ENCODE results near the gene KLHL29. TPM values are rescaled to one million over a fixed set of nuclear protein-coding genes. Genes with fewer than 3 reads are reported as not detected.

The KLHL29 gene
- total RNA-seq, 5 donors from 2014 or later (not counting 1 experiment from before 2014, with no cell fraction given), result 1.8 to 6.6 (median 2.5) TPM

GRCh38 chr2:23430263-23430662 lies 45.3 kb downstream of the KLHL29 start:
- H3K4me1 Mint-ChIP-seq, result peaks cover 0 to 7% (median 0%) of the 10 kb centered on the region in 3 donors
- H3K27ac Mint-ChIP-seq, result no peak overlapping the region
- H3K9me3 ChIP-seq, result no peaks in the 10 kb centered on the region
- no peak overlapping the region for H3K4me3 ChIP-seq (ENCODE audit: control insufficient read depth in 1 of 2, extremely low read depth in 1 of 2, low read length in 1 of 2)
- ATAC-seq (replicated peaks in 1 of 4) (no peak), DNase-seq (no peak)
- H3K36me3 ChIP-seq (ENCODE audit: control insufficient read depth in 2 of 2, extremely low read depth in 1 of 2, insufficient read depth in 1 of 2, low read length in 1 of 2), result no peaks in the 10 kb centered on the region
- H3K27me3 Mint-ChIP-seq, result peaks cover 6 to 7% of the 10 kb centered on the region in 2 donors
- no peak overlapping the region for H3K4me3 Mint-ChIP-seq
- no peaks in the 10 kb centered on the region for H3K4me1 ChIP-seq (ENCODE audit: control insufficient read depth in 1 of 2, extremely low read depth in 1 of 2, insufficient read depth in 2 of 2, low read length in 2 of 2)
- 100% methylated on average over 2 of the region's 2 CpGs for WGBS (ENCODE audit: insufficient coverage)
- H3K9me3 Mint-ChIP-seq, result no peaks in the 10 kb centered on the region
- H3K27ac ChIP-seq (ENCODE audit: low read length), result no peak overlapping the region
- H3K36me3 Mint-ChIP-seq, result no peaks in the 10 kb centered on the region
- POLR2A ChIA-PET, result no interaction called here
- H3K27me3 ChIP-seq (replicated peaks in 1 of 2; ENCODE audit: control insufficient read depth in 2 of 2, extremely low read depth in 1 of 2, insufficient read depth in 2 of 2, low read length in 1 of 2), result peaks cover 0 to 14% of the 10 kb centered on the region in 2 experiments
- CTCF ChIA-PET, result no interaction called here

DNA sequence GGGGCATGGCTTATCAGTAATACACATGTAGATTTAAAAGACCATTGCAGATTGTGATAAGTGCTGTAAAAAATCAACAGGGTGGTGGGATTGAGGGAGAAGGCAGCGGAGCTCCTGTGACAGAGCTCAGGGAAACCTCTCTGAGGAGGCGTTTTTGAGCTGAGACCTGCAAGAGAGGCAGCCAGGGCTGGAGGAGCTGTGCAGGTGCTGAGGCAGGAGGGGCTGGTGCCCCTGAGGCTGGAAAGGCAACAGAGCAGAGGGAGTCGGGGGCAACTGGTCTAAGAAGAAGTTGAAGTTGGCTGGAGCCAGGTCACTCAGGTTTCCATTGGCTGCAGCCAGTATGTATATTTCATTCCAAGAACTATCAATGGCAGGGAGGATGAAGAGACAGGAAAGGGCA lies 47.6 kb downstream of the KLHL29 start:
- Histone ChIP-seq H3K4me1 (ENCODE audit: control insufficient read depth in 1 of 2, extremely low read depth in 1 of 2, insufficient read depth in 2 of 2, low read length in 2 of 2) (peaks cover 3 to 4% of the 10 kb centered on the region in 2 experiments), H3K27me3 (replicated peaks in 1 of 2; ENCODE audit: control insufficient read depth in 2 of 2, extremely low read depth in 1 of 2, insufficient read depth in 2 of 2, low read length in 1 of 2) (peaks cover 0 to 17% of the 10 kb centered on the region in 2 experiments), H3K27ac (ENCODE audit: low read length) (no peak overlapping the region), H3K4me3 (ENCODE audit: control insufficient read depth in 1 of 2, extremely low read depth in 1 of 2, low read length in 1 of 2) (no peak overlapping the region), H3K9me3 (no peaks in the 10 kb centered on the region), H3K36me3 (ENCODE audit: control insufficient read depth in 2 of 2, extremely low read depth in 1 of 2, insufficient read depth in 1 of 2, low read length in 1 of 2) (no peaks in the 10 kb centered on the region)
- no peaks in the 10 kb centered on the region for H3K9me3 Mint-ChIP-seq
- H3K36me3 Mint-ChIP-seq, result no peaks in the 10 kb centered on the region
- no peak overlapping the region for H3K27ac Mint-ChIP-seq
- ChIA-PET POLR2A (no interaction called here), CTCF (no interaction called here)
- no peak overlapping the region for H3K4me3 Mint-ChIP-seq
- DNase-seq (no peak), ATAC-seq (replicated peaks in 1 of 4) (no peak)
- H3K27me3 Mint-ChIP-seq, result peaks cover 7 to 12% of the 10 kb centered on the region in 2 donors
- H3K4me1 Mint-ChIP-seq, result peaks cover 9 to 24% (median 11%) of the 10 kb centered on the region in 3 donors
- WGBS (ENCODE audit: insufficient coverage), result 62% methylated on average over 3 of the region's 3 CpGs

- no peak for ATAC-seq (replicated peaks in 1 of 4)
- H3K4me3 Mint-ChIP-seq, result no peak overlapping the region
- no peak overlapping the region for H3K27ac ChIP-seq (ENCODE audit: low read length)
- CTCF ChIA-PET, result no interaction called here
- H3K9me3 ChIP-seq, result no peaks in the 10 kb centered on the region
- H3K4me3 ChIP-seq (ENCODE audit: control insufficient read depth in 1 of 2, extremely low read depth in 1 of 2, low read length in 1 of 2), result no peak overlapping the region
- H3K27me3 ChIP-seq (replicated peaks in 1 of 2; ENCODE audit: control insufficient read depth in 2 of 2, extremely low read depth in 1 of 2, insufficient read depth in 2 of 2, low read length in 1 of 2), result peaks cover 0 to 14% of the 10 kb centered on the region in 2 experiments
- H3K36me3 Mint-ChIP-seq, result no peaks in the 10 kb centered on the region
- POLR2A ChIA-PET, result no interaction called here
- peaks cover 9 to 24% (median 11%) of the 10 kb centered on the region in 3 donors for H3K4me1 Mint-ChIP-seq
- peaks cover 7 to 12% of the 10 kb centered on the region in 2 donors for H3K27me3 Mint-ChIP-seq
- 100% methylated on average over 1 of the region's 6 CpGs for WGBS (ENCODE audit: insufficient coverage)
- no peak for DNase-seq
- H3K9me3 Mint-ChIP-seq, result no peaks in the 10 kb centered on the region
- H3K27ac Mint-ChIP-seq, result no peak overlapping the region
- no peaks in the 10 kb centered on the region for H3K36me3 ChIP-seq (ENCODE audit: control insufficient read depth in 2 of 2, extremely low read depth in 1 of 2, insufficient read depth in 1 of 2, low read length in 1 of 2)
- peaks cover 3 to 4% of the 10 kb centered on the region in 2 experiments for H3K4me1 ChIP-seq (ENCODE audit: control insufficient read depth in 1 of 2, extremely low read depth in 1 of 2, insufficient read depth in 2 of 2, low read length in 2 of 2)
Measured at GRCh38 chr2:23433282-23433681, 48.3 kb downstream of the KLHL29 start.

GRCh38 chr2:23434721-23435121 lies 49.7 kb downstream of the KLHL29 start:
- Histone ChIP-seq H3K4me1 (ENCODE audit: control insufficient read depth in 1 of 2, extremely low read depth in 1 of 2, insufficient read depth in 2 of 2, low read length in 2 of 2) (peaks cover 3 to 4% of the 10 kb centered on the region in 2 experiments), H3K27ac (ENCODE audit: low read length) (no peak overlapping the region), H3K4me3 (ENCODE audit: control insufficient read depth in 1 of 2, extremely low read depth in 1 of 2, low read length in 1 of 2) (no peak overlapping the region), H3K9me3 (no peaks in the 10 kb centered on the region), H3K27me3 (replicated peaks in 1 of 2; ENCODE audit: control insufficient read depth in 2 of 2, extremely low read depth in 1 of 2, insufficient read depth in 2 of 2, low read length in 1 of 2) (peaks cover 0 to 14% of the 10 kb centered on the region in 2 experiments), H3K36me3 (ENCODE audit: control insufficient read depth in 2 of 2, extremely low read depth in 1 of 2, insufficient read depth in 1 of 2, low read length in 1 of 2) (no peaks in the 10 kb centered on the region)
- DNase-seq, result no peak
- ChIA-PET POLR2A (interaction anchor here in 1 of 2 donors (0.6 kb wide), 1 partner anchor 1187 kb away, joined by 5 read pairs; no protein-coding TSS in a partner anchor), CTCF (no interaction called here)
- Mint-ChIP-seq H3K9me3 (no peaks in the 10 kb centered on the region), H3K4me3 (no peak overlapping the region), H3K4me1 (peaks cover 9 to 24% (median 11%) of the 10 kb centered on the region in 3 donors), H3K27ac (no peak overlapping the region), H3K27me3 (peaks cover 7 to 10% of the 10 kb centered on the region in 2 donors), H3K36me3 (no peaks in the 10 kb centered on the region)
- no peak for ATAC-seq (replicated peaks in 1 of 4)
- WGBS (ENCODE audit: insufficient coverage), result 68% methylated on average over 3 of the region's 6 CpGs

DNA sequence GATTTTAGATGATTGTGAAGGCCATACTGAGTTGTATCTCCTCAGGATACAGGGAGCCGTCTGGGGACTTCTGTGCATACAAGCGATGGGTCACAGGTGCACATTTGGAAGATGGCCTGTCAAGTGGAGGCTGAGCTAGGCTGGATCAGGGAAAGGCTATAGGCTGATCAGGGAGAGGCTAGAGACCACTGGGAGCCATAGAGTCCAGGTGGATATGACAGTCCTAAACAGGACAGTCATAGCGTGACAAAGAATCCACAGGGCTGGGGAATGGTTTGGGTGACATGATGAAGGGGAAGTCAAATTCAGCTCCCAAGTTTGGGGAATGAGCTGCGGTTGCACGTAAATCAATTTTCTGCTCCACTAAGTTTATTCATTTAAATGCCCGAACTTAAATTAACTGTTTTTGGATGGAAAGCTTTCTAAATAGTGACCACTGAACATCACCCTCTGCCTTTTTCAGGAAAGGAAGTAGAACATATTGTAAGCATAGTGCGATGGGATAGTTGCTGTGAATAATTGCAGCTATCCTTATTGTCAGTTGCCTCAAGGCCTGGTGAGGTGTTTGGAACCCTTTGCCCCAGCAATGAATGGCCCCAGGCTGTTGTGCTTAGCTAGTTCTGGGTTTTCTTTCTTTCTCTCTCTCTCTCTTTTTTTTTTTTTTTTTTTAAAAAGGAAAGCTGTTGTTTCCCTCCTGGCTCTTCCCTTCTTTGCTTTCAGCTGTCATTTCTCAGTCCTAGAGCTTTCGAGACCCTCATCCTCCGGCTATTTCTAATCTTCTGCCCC lies 50.5 kb downstream of the KLHL29 start:
- Histone ChIP-seq H3K4me1 (ENCODE audit: control insufficient read depth in 1 of 2, extremely low read depth in 1 of 2, insufficient read depth in 2 of 2, low read length in 2 of 2) (peaks cover 3 to 4% of the 10 kb centered on the region in 2 experiments), H3K36me3 (ENCODE audit: control insufficient read depth in 2 of 2, extremely low read depth in 1 of 2, insufficient read depth in 1 of 2, low read length in 1 of 2) (no peaks in the 10 kb centered on the region), H3K27me3 (replicated peaks in 1 of 2; ENCODE audit: control insufficient read depth in 2 of 2, extremely low read depth in 1 of 2, insufficient read depth in 2 of 2, low read length in 1 of 2) (peaks cover 0 to 14% of the 10 kb centered on the region in 2 experiments), H3K9me3 (no peaks in the 10 kb centered on the region), H3K27ac (ENCODE audit: low read length) (no peak overlapping the region), H3K4me3 (ENCODE audit: control insufficient read depth in 1 of 2, extremely low read depth in 1 of 2, low read length in 1 of 2) (no peak overlapping the region)
- Mint-ChIP-seq H3K36me3 (no peaks in the 10 kb centered on the region), H3K27me3 (peaks cover 3 to 10% of the 10 kb centered on the region in 2 donors), H3K9me3 (no peaks in the 10 kb centered on the region), H3K27ac (no peak overlapping the region), H3K4me1 (peaks cover 9 to 24% (median 11%) of the 10 kb centered on the region in 3 donors), H3K4me3 (peak overlapping the region in 1 of 3 donors; percentile 47)
- ChIA-PET POLR2A (interaction anchor here in 1 of 2 donors (0.6 kb wide), 2 partner anchors 16 to 1186 kb away, joined by 3 to 5 read pairs; no protein-coding TSS in a partner anchor), CTCF (no interaction called here)
- DNase-seq (no peak), ATAC-seq (replicated peaks in 1 of 4) (no peak)
- 68% methylated on average over 5 of the region's 9 CpGs for WGBS (ENCODE audit: insufficient coverage)

DNA sequence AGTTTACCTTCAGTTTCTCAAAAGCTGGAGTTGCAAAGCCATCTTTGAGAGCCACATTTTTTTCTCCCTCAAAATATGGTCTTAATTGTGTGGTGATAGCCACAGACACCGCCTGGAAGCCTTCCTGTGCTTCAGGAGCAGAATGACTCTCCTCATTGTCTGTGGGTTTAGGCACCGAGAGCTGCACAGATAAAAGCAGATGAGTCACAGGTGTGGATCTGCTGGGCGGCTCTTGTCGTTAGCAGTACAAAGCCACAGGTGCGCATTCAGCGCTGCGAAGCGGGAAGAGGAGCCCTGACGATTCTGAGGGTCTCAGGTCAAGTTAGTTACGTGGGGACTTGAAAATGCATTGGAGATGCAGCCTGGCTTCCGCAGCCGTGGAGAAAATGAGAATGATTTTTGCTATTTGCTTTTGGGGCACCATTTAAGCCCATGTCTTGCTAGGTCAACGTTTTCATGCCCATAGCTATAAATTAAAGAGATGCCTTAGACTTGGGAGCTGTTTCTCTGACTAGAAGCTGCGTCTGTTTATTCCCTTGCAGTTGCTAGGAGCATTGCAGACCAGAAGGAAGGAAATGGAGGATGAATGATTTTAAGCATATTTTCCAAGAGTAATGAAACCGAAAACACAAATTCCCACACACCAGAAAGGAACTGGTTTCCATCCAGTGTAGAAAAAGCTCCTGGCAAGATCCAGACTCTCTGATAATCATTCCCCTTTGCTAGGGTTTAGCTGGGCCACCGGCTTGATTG lies 51.5 kb downstream of the KLHL29 start:
- no peak overlapping the region for H3K4me3 ChIP-seq (ENCODE audit: control insufficient read depth in 1 of 2, extremely low read depth in 1 of 2, low read length in 1 of 2)
- H3K4me3 Mint-ChIP-seq, result peak overlapping the region in 1 of 3 donors; percentile 47
- ChIA-PET POLR2A (interaction anchor here in 1 of 2 donors (0.6 kb wide), 1 partner anchor 15 kb away, joined by 3 read pairs; no protein-coding TSS in a partner anchor), CTCF (no interaction called here)
- H3K36me3 ChIP-seq (ENCODE audit: control insufficient read depth in 2 of 2, extremely low read depth in 1 of 2, insufficient read depth in 1 of 2, low read length in 1 of 2), result no peaks in the 10 kb centered on the region
- ATAC-seq (replicated peaks in 1 of 4) (peak; percentile 68 to 91 (median 80)), DNase-seq (peak in 4 of 35 experiments; percentile 4 to 21 (median 16))
- H3K9me3 ChIP-seq, result no peaks in the 10 kb centered on the region
- H3K4me1 ChIP-seq (ENCODE audit: control insufficient read depth in 1 of 2, extremely low read depth in 1 of 2, insufficient read depth in 2 of 2, low read length in 2 of 2), result peaks cover 3 to 4% of the 10 kb centered on the region in 2 experiments
- peaks cover 9 to 24% (median 11%) of the 10 kb centered on the region in 3 donors for H3K4me1 Mint-ChIP-seq
- WGBS (ENCODE audit: insufficient coverage), result 29% methylated on average over 11 of the region's 16 CpGs
- peaks cover 0 to 1% (median under 1%) of the 10 kb centered on the region in 3 donors for H3K9me3 Mint-ChIP-seq
- H3K27me3 Mint-ChIP-seq, result peaks cover 3 to 10% of the 10 kb centered on the region in 2 donors
- H3K27ac Mint-ChIP-seq, result no peak overlapping the region
- H3K36me3 Mint-ChIP-seq, result no peaks in the 10 kb centered on the region
- H3K27me3 ChIP-seq (replicated peaks in 1 of 2; ENCODE audit: control insufficient read depth in 2 of 2, extremely low read depth in 1 of 2, insufficient read depth in 2 of 2, low read length in 1 of 2), result peaks cover 0 to 14% of the 10 kb centered on the region in 2 experiments
- H3K27ac ChIP-seq (ENCODE audit: low read length), result no peak overlapping the region
